ENCODE results near the gene S100A7A.

DNA sequence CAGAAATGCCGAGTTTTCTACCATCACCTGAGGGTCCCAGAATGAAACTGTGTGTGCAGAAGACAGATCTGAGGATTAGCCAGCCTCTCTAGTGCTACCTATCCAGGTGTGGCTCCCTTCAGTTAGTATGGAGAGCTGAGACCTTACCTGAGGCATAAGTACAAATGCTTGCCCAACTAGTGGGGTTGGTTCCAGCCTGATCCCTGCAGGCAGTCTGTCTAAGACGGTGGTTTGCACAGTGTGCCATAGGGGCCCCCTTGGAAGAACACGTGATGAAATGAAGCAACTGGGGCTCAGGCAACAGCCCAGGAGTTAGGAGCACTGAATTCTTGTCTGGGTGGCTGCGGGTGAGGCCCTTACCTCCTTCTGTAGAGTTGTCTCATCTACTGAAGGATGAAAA, 15.6 kb downstream of the S100A7A start:
- TF ChIP-seq, protein P1, sequence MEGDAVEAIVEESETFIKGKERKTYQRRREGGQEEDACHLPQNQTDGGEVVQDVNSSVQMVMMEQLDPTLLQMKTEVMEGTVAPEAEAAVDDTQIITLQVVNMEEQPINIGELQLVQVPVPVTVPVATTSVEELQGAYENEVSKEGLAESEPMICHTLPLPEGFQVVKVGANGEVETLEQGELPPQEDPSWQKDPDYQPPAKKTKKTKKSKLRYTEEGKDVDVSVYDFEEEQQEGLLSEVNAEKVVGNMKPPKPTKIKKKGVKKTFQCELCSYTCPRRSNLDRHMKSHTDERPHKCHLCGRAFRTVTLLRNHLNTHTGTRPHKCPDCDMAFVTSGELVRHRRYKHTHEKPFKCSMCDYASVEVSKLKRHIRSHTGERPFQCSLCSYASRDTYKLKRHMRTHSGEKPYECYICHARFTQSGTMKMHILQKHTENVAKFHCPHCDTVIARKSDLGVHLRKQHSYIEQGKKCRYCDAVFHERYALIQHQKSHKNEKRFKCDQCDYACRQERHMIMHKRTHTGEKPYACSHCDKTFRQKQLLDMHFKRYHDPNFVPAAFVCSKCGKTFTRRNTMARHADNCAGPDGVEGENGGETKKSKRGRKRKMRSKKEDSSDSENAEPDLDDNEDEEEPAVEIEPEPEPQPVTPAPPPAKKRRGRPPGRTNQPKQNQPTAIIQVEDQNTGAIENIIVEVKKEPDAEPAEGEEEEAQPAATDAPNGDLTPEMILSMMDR (IDR thresholded peaks at IDR 0.05; ENCODE audit: low read depth, low read length, missing input control), result no peak
- no peak for TF ChIP-seq GABPA (IDR thresholded peaks at IDR 0.05 in 1 of 2, conservative IDR thresholded peaks at IDR 0.05 in 1 of 2)
- TF ChIP-seq FOXA1 (IDR thresholded peaks at IDR 0.05), result no peak
- no peak for TF ChIP-seq RXRA (IDR thresholded peaks at IDR 0.05)
- TF ChIP-seq, protein P2, sequence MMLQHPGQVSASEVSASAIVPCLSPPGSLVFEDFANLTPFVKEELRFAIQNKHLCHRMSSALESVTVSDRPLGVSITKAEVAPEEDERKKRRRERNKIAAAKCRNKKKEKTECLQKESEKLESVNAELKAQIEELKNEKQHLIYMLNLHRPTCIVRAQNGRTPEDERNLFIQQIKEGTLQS (IDR thresholded peaks at IDR 0.05), result no peak
- no peak for TF ChIP-seq RAD21 (IDR thresholded peaks at IDR 0.05)
- TF ChIP-seq YY1 (IDR thresholded peaks at IDR 0.05), result no peak
- TF ChIP-seq SP1 (IDR thresholded peaks at IDR 0.05), result no peak
